ENCODE results near the gene SEMA5B. TPM values are rescaled to one million over a fixed set of nuclear protein-coding genes. Genes with fewer than 3 reads are reported as not detected.

The SEMA5B gene
- total RNA-seq, 1 experiment from 2014 or later = not detected

GRCh38 chr3:123070510-123070909 lies 42.9 kb upstream of the SEMA5B start:
- no peaks in the 10 kb centered on the region for H3K9me3 Mint-ChIP-seq (ENCODE audit: low read depth, unreplicated experiment)
- no peak for DNase-seq
- H3K27ac Mint-ChIP-seq (ENCODE audit: unreplicated experiment) = no peak overlapping the region
- CTCF ChIA-PET = no interaction called here
- peaks cover 24% of the 10 kb centered on the region for H3K36me3 Mint-ChIP-seq (ENCODE audit: insufficient read depth, unreplicated experiment)
- no TSS peak for BruUV-seq (replicated peaks)
- no peak overlapping the region for H3K4me3 Mint-ChIP-seq (ENCODE audit: low read depth, unreplicated experiment)
- H3K27me3 Mint-ChIP-seq (ENCODE audit: unreplicated experiment) = no peaks in the 10 kb centered on the region
- TF ChIP-seq CTCF (IDR thresholded peaks at IDR 0.05; ENCODE audit: unreplicated experiment) = no peak
- intact Hi-C loops (cut with micrococcal nuclease; ENCODE audit: unreplicated experiment) = no loop called here
- H3K4me1 Mint-ChIP-seq (ENCODE audit: low read depth, unreplicated experiment) = peaks cover 18% of the 10 kb centered on the region

GRCh38 chr3:123068601-123069381 lies 41.2 kb upstream of the SEMA5B start:
- H3K4me3 Mint-ChIP-seq (ENCODE audit: low read depth, unreplicated experiment) = peak overlapping the region; percentile 91
- H3K36me3 Mint-ChIP-seq (ENCODE audit: insufficient read depth, unreplicated experiment) = peaks cover 24% of the 10 kb centered on the region
- peak overlapping the region; percentile 63 for H3K27ac Mint-ChIP-seq (ENCODE audit: unreplicated experiment)
- peaks cover 9% of the 10 kb centered on the region for H3K4me1 Mint-ChIP-seq (ENCODE audit: low read depth, unreplicated experiment)
- peaks cover 12% of the 10 kb centered on the region for H3K27me3 Mint-ChIP-seq (ENCODE audit: unreplicated experiment)
- DNase-seq = no peak
- CTCF ChIA-PET = no interaction called here
- no peaks in the 10 kb centered on the region for H3K9me3 Mint-ChIP-seq (ENCODE audit: low read depth, unreplicated experiment)
- BruUV-seq (replicated peaks) = TSS peak; percentile 38
- TF ChIP-seq CTCF (IDR thresholded peaks at IDR 0.05; ENCODE audit: unreplicated experiment) = no peak
- intact Hi-C loops (cut with micrococcal nuclease; ENCODE audit: unreplicated experiment) = no loop called here

GRCh38 chr3:123067689-123068600 lies 40.4 kb upstream of the SEMA5B start:
- H3K27me3 Mint-ChIP-seq (ENCODE audit: unreplicated experiment) = peaks cover 21% of the 10 kb centered on the region
- BruUV-seq (replicated peaks) = no TSS peak
- intact Hi-C loops (cut with micrococcal nuclease; ENCODE audit: unreplicated experiment) = no loop called here
- peak overlapping the region; percentile 91 for H3K4me3 Mint-ChIP-seq (ENCODE audit: low read depth, unreplicated experiment)
- no peaks in the 10 kb centered on the region for H3K9me3 Mint-ChIP-seq (ENCODE audit: low read depth, unreplicated experiment)
- peaks cover 9% of the 10 kb centered on the region for H3K4me1 Mint-ChIP-seq (ENCODE audit: low read depth, unreplicated experiment)
- peak overlapping the region; percentile 63 for H3K27ac Mint-ChIP-seq (ENCODE audit: unreplicated experiment)
- CTCF ChIA-PET = interaction anchor here (0.6 to 1.1 kb wide), 3 partner anchors 24 to 76 kb away, joined by 3 read pairs; no protein-coding TSS in a partner anchor
- H3K36me3 Mint-ChIP-seq (ENCODE audit: insufficient read depth, unreplicated experiment) = peaks cover 24% of the 10 kb centered on the region
- peak; percentile 37 for DNase-seq
- TF ChIP-seq CTCF (IDR thresholded peaks at IDR 0.05; ENCODE audit: unreplicated experiment) = no peak

- CTCF ChIA-PET = interaction anchor here (0.6 to 1.1 kb wide), 4 partner anchors 23 to 76 kb away, joined by 3 read pairs; no protein-coding TSS in a partner anchor
- intact Hi-C loops (cut with micrococcal nuclease; ENCODE audit: unreplicated experiment) = no loop called here
- Mint-ChIP-seq H3K4me1 (ENCODE audit: low read depth, unreplicated experiment) (peaks cover 9% of the 10 kb centered on the region), H3K4me3 (ENCODE audit: low read depth, unreplicated experiment) (peak within 1 kb of the TSS; percentile 91), H3K27me3 (ENCODE audit: unreplicated experiment) (peaks cover 29% of the 10 kb centered on the region), H3K27ac (ENCODE audit: unreplicated experiment) (peak within 1 kb of the TSS; percentile 63), H3K36me3 (ENCODE audit: insufficient read depth, unreplicated experiment) (peaks cover 24% of the 10 kb centered on the region), H3K9me3 (ENCODE audit: low read depth, unreplicated experiment) (no peaks in the 10 kb centered on the region)
- no TSS peak for BruUV-seq (replicated peaks)
- no peak for TF ChIP-seq CTCF (IDR thresholded peaks at IDR 0.05; ENCODE audit: unreplicated experiment)
- peak; percentile 90 for DNase-seq
Measured at GRCh38 chr3:123066896-123067688, 39.5 kb upstream of the SEMA5B start, which contains the start of gene PDIA5. Gene PDIA5, plus strand, starts transcription at chr3:123067025. Its CDS starts 140 bp downstream, at chr3:123067165.

All from Calu3 (cell line).